Naive B cell (primary cell): ENCODE results near the gene QSER1. TPM values are rescaled to one million over a fixed set of nuclear protein-coding genes. Genes with fewer than 3 reads are reported as not detected.
"Not testable (repeated sequence)": the region's sequence is repeated elsewhere in the genome, so short reads cannot be mapped to it uniquely, and the experiment has no call there.

ENCODE experiments used
- ATAC-seq, 2 donors: fragments of 150-1000 bp; cut with Tn5 transposase; 2 replicates each; pipeline ENCODE4 v1.10.0; 2021; ENCODE audit warnings: low read depth in 2 of 2, mild to moderate bottlenecking in 2 of 2, moderate library complexity in 2 of 2
- DNase-seq: peaks from one replicate; pipeline ENCODE4 v3.0.0; 2022
- H3K27ac Mint-ChIP-seq, 6 donors: one replicate each; pipeline ENCODE4 v1.8.0; 2020 to 2022; ENCODE audit warnings: mild to moderate bottlenecking in 6 of 6, mixed read lengths in 6 of 6, moderate library complexity in 5 of 6, inconsistent platforms in 2 of 6
- H3K27me3 Mint-ChIP-seq, 3 donors: one replicate each; pipeline ENCODE4 v1.8.0; 2021 to 2022; ENCODE audit warnings: mixed read lengths in 3 of 3, mild to moderate bottlenecking in 1 of 3
- H3K36me3 Mint-ChIP-seq, 2 donors: one replicate each; pipeline ENCODE4 v1.8.0; 2020 to 2022; ENCODE audit warnings: mixed read lengths in 2 of 2, inconsistent platforms in 1 of 2, mild to moderate bottlenecking in 1 of 2
- H3K4me1 Mint-ChIP-seq, 3 donors: one replicate each; pipeline ENCODE4 v1.8.0; 2020 to 2022; ENCODE audit warnings: mixed read lengths in 3 of 3, inconsistent platforms in 1 of 3, mild to moderate bottlenecking in 1 of 3, moderate library complexity in 1 of 3
- H3K4me3 Mint-ChIP-seq, 8 donors: one replicate each; pipeline ENCODE4 v1.8.0; 2020 to 2022; ENCODE audit warnings: mild to moderate bottlenecking in 8 of 8, mixed read lengths in 8 of 8, moderate library complexity in 8 of 8, inconsistent platforms in 2 of 8
- H3K9me3 Mint-ChIP-seq, 7 donors: one replicate each; pipeline ENCODE4 v1.8.0; 2020 to 2022; ENCODE audit warnings: mixed read lengths in 7 of 7, mild to moderate bottlenecking in 5 of 7, inconsistent platforms in 2 of 7, moderate library complexity in 1 of 7
- polyA plus RNA-seq, 6 donors: library from polyadenylated mRNA; unstranded; fragments of 300-500 nt; fragmentation: Illumina TruSeq; gene quantifications; one replicate each; pipeline ENCODE4 v1.2.3, GENCODE V29; 2021; ENCODE audit warnings: low read depth in 6 of 6

The QSER1 gene
- polyA plus RNA-seq, 6 donors from 2014 or later = 1.0 to 2.0 (median 1.8) TPM; not detected in 1

GRCh38 chr11:32919338-32919737 is 26.7 kb downstream of the QSER1 start:
- Mint-ChIP-seq H3K36me3 (no peaks in the 10 kb centered on the region), H3K27me3 (no peaks in the 10 kb centered on the region), H3K4me1 (peaks cover 10 to 20% (median 17%) of the 10 kb centered on the region in 3 donors), H3K9me3 (no peaks in the 10 kb centered on the region), H3K4me3 (no peak overlapping the region), H3K27ac (no peak overlapping the region)
- no peak for DNase-seq
- no peak for ATAC-seq

DNA sequence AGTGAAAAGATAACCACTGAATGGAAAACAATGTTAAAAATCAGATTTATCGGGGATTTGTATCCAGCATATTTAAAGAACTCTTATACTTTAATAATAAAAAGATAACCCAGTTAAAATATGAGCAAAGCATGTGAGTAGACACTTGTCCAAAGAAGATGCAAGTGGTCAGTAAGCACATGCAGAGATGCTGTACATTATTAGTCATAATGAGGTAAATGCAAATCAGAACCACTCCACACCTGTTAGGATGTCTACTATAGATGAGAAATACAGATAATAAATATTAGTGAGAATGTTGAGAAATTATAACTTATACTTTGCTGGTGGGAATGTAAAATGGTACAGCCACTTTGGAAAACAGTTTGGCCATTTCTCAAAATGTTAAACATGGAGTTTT is 28.0 kb downstream of the QSER1 start:
- Mint-ChIP-seq H3K9me3 (no peaks in the 10 kb centered on the region), H3K36me3 (no peaks in the 10 kb centered on the region), H3K27ac (no peak overlapping the region), H3K4me1 (peaks cover 8 to 22% (median 17%) of the 10 kb centered on the region in 3 donors), H3K27me3 (no peaks in the 10 kb centered on the region), H3K4me3 (no peak overlapping the region)
- no peak for ATAC-seq
- no peak for DNase-seq

GRCh38 chr11:32921204-32921603 is 28.6 kb downstream of the QSER1 start:
- no peak for ATAC-seq
- Mint-ChIP-seq H3K9me3 (no peaks in the 10 kb centered on the region), H3K27me3 (no peaks in the 10 kb centered on the region), H3K4me1 (peaks cover 8 to 22% (median 17%) of the 10 kb centered on the region in 3 donors), H3K27ac (no peak overlapping the region), H3K4me3 (no peak overlapping the region), H3K36me3 (no peaks in the 10 kb centered on the region)
- no peak for DNase-seq

DNA sequence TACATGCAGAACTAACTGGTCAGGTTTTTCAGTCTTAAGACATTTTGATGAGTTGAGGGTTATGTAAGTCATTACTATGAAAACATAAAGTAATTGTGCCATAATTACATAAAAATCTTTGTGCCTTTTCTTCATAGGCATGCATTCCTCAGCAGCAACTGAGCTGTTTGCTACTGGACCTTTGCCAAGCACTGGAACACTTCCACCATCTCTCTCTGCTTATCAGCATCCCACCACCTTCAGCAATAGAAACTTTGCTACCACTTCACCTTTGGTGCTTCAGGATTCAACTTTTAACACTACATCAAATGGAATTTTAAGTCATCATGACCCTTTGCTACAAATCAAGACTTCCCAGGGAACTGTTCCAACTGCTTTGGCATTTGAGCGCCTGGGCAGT is 39.0 kb downstream of the QSER1 start:
- H3K27ac Mint-ChIP-seq = no peak overlapping the region
- H3K36me3 Mint-ChIP-seq = peaks cover 33 to 38% of the 10 kb centered on the region in 2 donors
- no peak overlapping the region for H3K4me3 Mint-ChIP-seq
- no peaks in the 10 kb centered on the region for H3K9me3 Mint-ChIP-seq
- ATAC-seq = no peak
- H3K27me3 Mint-ChIP-seq = no peaks in the 10 kb centered on the region
- DNase-seq = no peak
- H3K4me1 Mint-ChIP-seq = peaks cover 0 to 6% (median 0%) of the 10 kb centered on the region in 3 donors

DNA sequence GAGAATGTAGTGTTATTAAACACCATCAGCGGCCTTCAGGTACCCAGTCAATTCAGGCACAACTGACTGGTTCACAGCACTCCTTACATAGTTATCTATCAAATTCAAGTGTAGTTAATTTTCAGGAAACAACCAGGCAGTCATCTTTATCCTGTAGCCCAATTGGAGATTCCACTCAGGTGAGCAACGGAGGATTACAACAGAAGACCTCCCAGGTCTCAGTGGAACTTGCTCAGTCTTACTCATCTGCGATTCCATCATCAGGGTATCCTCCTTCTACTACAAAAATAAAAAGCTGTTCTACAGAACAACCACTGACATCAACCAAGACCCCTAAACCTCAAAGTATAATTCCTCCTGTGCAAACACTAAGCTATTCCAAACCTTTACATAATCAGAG is 39.6 kb downstream of the QSER1 start:
- Mint-ChIP-seq H3K27me3 (no peaks in the 10 kb centered on the region), H3K36me3 (peaks cover 33 to 38% of the 10 kb centered on the region in 2 donors), H3K9me3 (no peaks in the 10 kb centered on the region), H3K4me3 (no peak overlapping the region), H3K27ac (no peak overlapping the region), H3K4me1 (peaks cover 0 to 6% (median 0%) of the 10 kb centered on the region in 3 donors)
- ATAC-seq = no peak
- DNase-seq = no peak

DNA sequence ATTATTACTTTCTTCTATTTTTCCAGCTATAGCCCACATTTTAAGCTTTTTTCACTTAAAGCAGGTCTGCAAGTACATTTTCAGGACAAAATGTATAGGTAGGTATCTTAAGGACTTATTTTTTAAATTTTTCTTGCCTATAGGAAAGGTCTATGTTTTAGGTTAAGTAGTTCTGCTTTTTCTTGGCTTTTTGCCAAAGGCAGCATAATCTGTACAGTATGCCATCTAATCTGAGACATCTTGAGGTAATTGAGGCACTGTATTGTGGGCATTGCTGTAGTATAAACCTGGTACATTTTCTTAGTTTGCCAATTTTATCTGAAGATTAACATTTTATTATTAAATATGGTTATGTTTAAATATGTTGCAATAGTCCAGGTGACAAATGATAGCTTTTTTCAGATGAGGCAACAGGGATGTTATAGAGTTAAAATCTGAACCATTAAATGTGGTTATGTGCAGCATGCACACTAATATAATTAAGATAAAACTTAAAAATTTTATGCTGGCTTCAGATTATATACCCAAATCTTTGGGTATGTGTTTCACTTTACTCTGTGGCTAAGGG is 42.9 kb downstream of the QSER1 start:
- ATAC-seq (no peak), DNase-seq (no peak)
- H3K9me3 Mint-ChIP-seq = no peaks in the 10 kb centered on the region
- no peak overlapping the region for H3K4me3 Mint-ChIP-seq
- H3K36me3 Mint-ChIP-seq = peaks cover 33 to 43% of the 10 kb centered on the region in 2 donors
- peaks cover 0 to 12% (median 1%) of the 10 kb centered on the region in 3 donors for H3K4me1 Mint-ChIP-seq
- no peak overlapping the region for H3K27ac Mint-ChIP-seq
- H3K27me3 Mint-ChIP-seq = no peaks in the 10 kb centered on the region

GRCh38 chr11:32936178-32936577 is 43.6 kb downstream of the QSER1 start:
- not testable (repeated sequence) for H3K4me3 Mint-ChIP-seq, H3K27ac Mint-ChIP-seq

DNA sequence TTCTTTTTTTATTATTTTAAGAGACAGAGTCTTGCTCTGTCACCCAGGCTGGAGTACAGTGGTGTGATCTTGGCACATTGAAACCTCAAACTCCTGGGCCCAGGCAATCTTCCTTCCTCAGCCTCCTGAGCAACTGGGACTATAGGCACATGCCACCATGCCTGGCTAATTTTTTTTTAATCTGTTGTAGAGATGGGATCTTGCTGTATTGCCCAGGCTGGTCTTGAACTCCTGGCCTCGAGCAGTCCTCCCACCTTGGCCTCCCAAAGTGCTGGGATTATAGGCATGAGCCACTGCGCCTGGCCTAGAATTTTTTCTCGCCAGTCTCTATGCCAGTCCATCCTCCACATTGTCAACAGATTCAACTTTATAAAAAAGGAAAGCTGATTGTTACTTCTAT is 44.7 kb downstream of the QSER1 start:
- not testable (repeated sequence) for H3K27ac Mint-ChIP-seq, H3K4me3 Mint-ChIP-seq, ATAC-seq, H3K9me3 Mint-ChIP-seq, H3K27me3 Mint-ChIP-seq, DNase-seq
- Mint-ChIP-seq H3K36me3 (peaks cover 23 to 40% of the 10 kb centered on the region in 2 donors), H3K4me1 (peaks cover 0 to 16% (median 4%) of the 10 kb centered on the region in 3 donors)

More at GRCh38 chr11:32936178-32936577, 43.6 kb downstream of the QSER1 start:
- not testable (repeated sequence) for ATAC-seq, DNase-seq, H3K27me3 Mint-ChIP-seq, H3K9me3 Mint-ChIP-seq
- Mint-ChIP-seq H3K36me3 (peaks cover 33 to 47% of the 10 kb centered on the region in 2 donors), H3K4me1 (peaks cover 0 to 16% (median 4%) of the 10 kb centered on the region in 3 donors)

- DNase-seq (no peak), ATAC-seq (no peak)
- H3K4me1 Mint-ChIP-seq = peaks cover 0 to 16% (median 4%) of the 10 kb centered on the region in 3 donors
- H3K27ac Mint-ChIP-seq = peak overlapping the region in 1 of 6 donors; percentile 30
- H3K4me3 Mint-ChIP-seq = no peak overlapping the region
- peaks cover 0 to 4% (median 0%) of the 10 kb centered on the region in 7 donors for H3K9me3 Mint-ChIP-seq
- H3K27me3 Mint-ChIP-seq = no peaks in the 10 kb centered on the region
- H3K36me3 Mint-ChIP-seq = peaks cover 7 to 22% of the 10 kb centered on the region in 2 donors
Observed at GRCh38 chr11:32939046-32939445, 46.4 kb downstream of the QSER1 start.

DNA sequence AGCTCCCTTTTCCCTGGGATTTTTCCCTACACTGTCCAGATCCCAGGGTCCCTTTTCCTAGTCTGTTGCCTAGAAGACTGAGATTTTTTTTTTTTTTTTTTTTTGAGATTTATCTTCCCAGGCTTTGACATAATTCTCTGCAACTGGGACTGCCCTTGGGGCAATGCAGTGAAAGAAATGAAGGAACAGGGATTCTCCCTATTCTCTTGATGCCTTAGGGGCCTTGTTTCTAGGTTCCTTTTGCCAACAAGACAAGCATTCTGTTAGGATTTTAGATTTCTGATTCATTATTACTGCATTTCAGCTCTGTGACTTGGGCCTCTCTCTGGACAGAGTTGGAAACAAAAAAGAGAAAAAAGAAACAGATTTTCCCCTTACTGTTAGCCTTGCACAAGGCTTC is 47.3 kb downstream of the QSER1 start:
- Mint-ChIP-seq H3K27ac (no peak overlapping the region), H3K27me3 (no peaks in the 10 kb centered on the region)

DNA sequence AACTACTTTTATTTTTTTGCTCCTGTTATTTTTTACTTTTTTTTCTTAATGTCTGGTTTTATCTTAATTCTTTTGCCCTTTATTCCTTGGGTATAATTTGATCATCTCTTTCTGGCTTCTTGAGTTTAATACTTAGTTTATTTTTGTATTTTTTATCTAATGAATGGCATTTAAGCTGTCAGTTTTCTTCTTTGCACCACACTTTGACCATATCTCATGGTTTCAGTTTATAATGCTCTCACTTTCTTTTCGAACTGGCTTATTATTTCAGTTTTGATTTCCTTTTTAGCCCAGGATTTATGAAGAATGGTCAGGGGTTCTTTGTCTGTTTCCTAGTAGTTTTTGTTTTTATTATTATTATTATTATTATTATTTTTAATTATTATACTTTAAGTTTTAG is 48.3 kb downstream of the QSER1 start:
- DNase-seq = no peak
- H3K4me3 Mint-ChIP-seq = no peak overlapping the region

More for the DNA sequence above, 47.3 kb downstream of the QSER1 start:
- H3K4me3 Mint-ChIP-seq = no peak overlapping the region
- peaks cover 0 to 10% (median 4%) of the 10 kb centered on the region in 3 donors for H3K4me1 Mint-ChIP-seq
- peaks cover under 1 to 14% of the 10 kb centered on the region in 2 donors for H3K36me3 Mint-ChIP-seq
- ATAC-seq (no peak), DNase-seq (no peak)
- H3K9me3 Mint-ChIP-seq = peaks cover 0 to 4% (median 0%) of the 10 kb centered on the region in 7 donors

DNA sequence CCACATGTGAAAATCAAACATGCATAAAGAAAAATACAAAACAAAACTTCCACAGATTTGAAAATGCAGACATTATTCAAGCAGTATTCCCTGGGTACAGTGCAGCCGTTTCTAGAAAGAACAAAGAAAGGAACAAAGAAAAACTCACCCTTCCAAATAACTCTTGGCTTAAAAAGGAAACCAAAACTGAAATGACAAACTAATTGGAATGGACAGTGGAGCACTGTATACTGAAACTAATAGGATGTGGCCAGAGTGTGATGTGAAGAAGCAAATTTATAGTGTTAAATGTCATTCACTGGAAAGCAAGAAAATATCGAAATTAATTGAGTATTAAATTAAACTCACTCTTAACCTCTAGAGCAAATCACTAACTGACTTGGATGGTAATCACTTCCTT is 55.4 kb downstream of the QSER1 start:
- no peak overlapping the region for H3K4me3 Mint-ChIP-seq
- H3K36me3 Mint-ChIP-seq = peaks cover 9 to 12% of the 10 kb centered on the region in 2 donors
- ATAC-seq (no peak), DNase-seq (no peak)
- peaks cover 0 to 15% (median 10%) of the 10 kb centered on the region in 7 donors for H3K9me3 Mint-ChIP-seq
- no peaks in the 10 kb centered on the region for H3K27me3 Mint-ChIP-seq
- no peaks in the 10 kb centered on the region for H3K4me1 Mint-ChIP-seq
- no peak overlapping the region for H3K27ac Mint-ChIP-seq

More for the DNA sequence above, 48.3 kb downstream of the QSER1 start:
- Mint-ChIP-seq H3K36me3 (peaks cover 0 to 13% of the 10 kb centered on the region in 2 donors), H3K27me3 (no peaks in the 10 kb centered on the region), H3K4me1 (peaks cover 0 to 10% (median 4%) of the 10 kb centered on the region in 3 donors), H3K9me3 (peaks cover 0 to 5% (median 0%) of the 10 kb centered on the region in 7 donors), H3K27ac (peak overlapping the region in 1 of 6 donors; percentile 44)
- ATAC-seq = no peak

- H3K4me1 Mint-ChIP-seq = no peaks in the 10 kb centered on the region
- H3K27me3 Mint-ChIP-seq = no peaks in the 10 kb centered on the region
- peaks cover 13 to 19% of the 10 kb centered on the region in 2 donors for H3K36me3 Mint-ChIP-seq
- H3K27ac Mint-ChIP-seq = peak overlapping the region in 1 of 6 donors; percentile 70
- no peak overlapping the region for H3K4me3 Mint-ChIP-seq
- ATAC-seq (no peak), DNase-seq (no peak)
- H3K9me3 Mint-ChIP-seq = peaks cover 0 to 15% (median 10%) of the 10 kb centered on the region in 7 donors
Observed at GRCh38 chr11:32949739-32950138, 57.1 kb downstream of the QSER1 start.

GRCh38 chr11:32952421-32952820 is 59.8 kb downstream of the QSER1 start:
- H3K27me3 Mint-ChIP-seq = no peaks in the 10 kb centered on the region
- H3K36me3 Mint-ChIP-seq = peaks cover 13 to 15% of the 10 kb centered on the region in 2 donors
- ATAC-seq (no peak), DNase-seq (no peak)
- peak overlapping the region in 1 of 6 donors; percentile 57 for H3K27ac Mint-ChIP-seq
- no peaks in the 10 kb centered on the region for H3K4me1 Mint-ChIP-seq
- H3K9me3 Mint-ChIP-seq = peaks cover 0 to 9% (median 7%) of the 10 kb centered on the region in 7 donors
- H3K4me3 Mint-ChIP-seq = no peak overlapping the region
